Gastrocnemius medialis (tissue), 4 donors: ENCODE data around the gene DCLRE1A.

Experiments
- POLR2A ChIP-seq, 2 donors: fragments of 450-650 bp; IDR thresholded peaks; one replicate each; pipeline ENCODE4 v1.6.1; 2017; ENCODE audit warnings: antibody characterized with exemption in 2 of 2, mild to moderate bottlenecking in 2 of 2, moderate library complexity in 2 of 2
- TF ChIP-seq, protein P1 (sequence below), 5 experiments: fragments of 450-650 bp in 3 of 5; fragments of 200-600 bp in 2 of 5; sonication (generic) in 2 of 5; IDR thresholded peaks in 4 of 5; conservative IDR thresholded peaks in 1 of 5; 1 replicate in 4 of 5; 2 replicates in 1 of 5; pipeline ENCODE4 v1.5.1; 2016 to 2019; ENCODE audit warnings: antibody characterized with exemption in 5 of 5, mild to moderate bottlenecking in 3 of 5, moderate library complexity in 3 of 5

DNA sequence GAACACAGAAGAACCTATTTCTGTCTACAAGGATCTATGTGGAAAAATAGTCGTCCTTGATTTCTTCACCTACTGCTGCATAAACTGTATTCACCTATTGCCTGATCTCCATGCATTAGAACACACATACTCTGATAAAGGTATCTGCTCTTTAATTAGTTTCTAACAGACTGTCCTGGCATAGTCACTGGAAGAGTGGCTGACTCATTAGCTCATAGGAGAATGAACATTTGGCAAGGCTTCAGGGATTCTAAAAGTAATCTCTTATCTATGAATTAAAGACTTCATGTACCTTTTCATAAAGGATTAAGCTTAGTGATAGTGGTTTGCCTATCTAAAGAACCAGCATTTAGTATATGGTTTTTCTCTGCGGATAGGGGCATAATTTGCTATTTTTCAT lies 4.7 kb upstream of the DCLRE1A start:
- TF ChIP-seq, protein P1, sequence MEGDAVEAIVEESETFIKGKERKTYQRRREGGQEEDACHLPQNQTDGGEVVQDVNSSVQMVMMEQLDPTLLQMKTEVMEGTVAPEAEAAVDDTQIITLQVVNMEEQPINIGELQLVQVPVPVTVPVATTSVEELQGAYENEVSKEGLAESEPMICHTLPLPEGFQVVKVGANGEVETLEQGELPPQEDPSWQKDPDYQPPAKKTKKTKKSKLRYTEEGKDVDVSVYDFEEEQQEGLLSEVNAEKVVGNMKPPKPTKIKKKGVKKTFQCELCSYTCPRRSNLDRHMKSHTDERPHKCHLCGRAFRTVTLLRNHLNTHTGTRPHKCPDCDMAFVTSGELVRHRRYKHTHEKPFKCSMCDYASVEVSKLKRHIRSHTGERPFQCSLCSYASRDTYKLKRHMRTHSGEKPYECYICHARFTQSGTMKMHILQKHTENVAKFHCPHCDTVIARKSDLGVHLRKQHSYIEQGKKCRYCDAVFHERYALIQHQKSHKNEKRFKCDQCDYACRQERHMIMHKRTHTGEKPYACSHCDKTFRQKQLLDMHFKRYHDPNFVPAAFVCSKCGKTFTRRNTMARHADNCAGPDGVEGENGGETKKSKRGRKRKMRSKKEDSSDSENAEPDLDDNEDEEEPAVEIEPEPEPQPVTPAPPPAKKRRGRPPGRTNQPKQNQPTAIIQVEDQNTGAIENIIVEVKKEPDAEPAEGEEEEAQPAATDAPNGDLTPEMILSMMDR (IDR thresholded peaks at IDR 0.05 in 4 of 5, conservative IDR thresholded peaks at IDR 0.05 in 1 of 5), result no peak
- no peak for TF ChIP-seq POLR2A (IDR thresholded peaks at IDR 0.05)
